ENCODE data around the gene ZNF679. TPM values are rescaled to one million over a fixed set of nuclear protein-coding genes. Genes with fewer than 3 reads are reported as not detected.
"Not testable (repeated sequence)": the region's sequence is repeated elsewhere in the genome, so short reads cannot be mapped to it uniquely, and the experiment has no call there.

ZNF679 gene
- total RNA-seq, 1 experiment from 2014 or later: not detected

GRCh38 chr7:64314566-64314965 lies 86.3 kb downstream of the ZNF679 start:
- Mint-ChIP-seq H3K9me3 (peaks cover 61% of the 10 kb centered on the region), H3K4me3 (no peak overlapping the region), H3K36me3 (peaks cover 58% of the 10 kb centered on the region), H3K27me3 (ENCODE audit: low read depth) (no peaks in the 10 kb centered on the region; the same call in 1 of the 2 replicates), H3K27ac (no peak overlapping the region), H3K4me1 (no peaks in the 10 kb centered on the region)
- TF ChIP-seq ZNF423 (CRISPR knock-in tag; IDR thresholded peaks at IDR 0.05): no peak
- no peak for TF ChIP-seq MAX (CRISPR knock-in tag; IDR thresholded peaks at IDR 0.05)
- TF ChIP-seq TCF7 (CRISPR knock-in tag; IDR thresholded peaks at IDR 0.05; ENCODE audit: low read depth): no peak
- no peak for TF ChIP-seq ZNF219 (CRISPR knock-in tag; IDR thresholded peaks at IDR 0.05; ENCODE audit: borderline replicate concordance)
- TF ChIP-seq MYBL2 (CRISPR knock-in tag; IDR thresholded peaks at IDR 0.05): no peak
- no peak for TF ChIP-seq CBFB (CRISPR knock-in tag; IDR thresholded peaks at IDR 0.05; ENCODE audit: low read depth)
- TF ChIP-seq NFE2L1 (CRISPR knock-in tag; IDR thresholded peaks at IDR 0.05): no peak
- no peak for TF ChIP-seq NFYB (CRISPR knock-in tag; conservative IDR thresholded peaks at IDR 0.05; ENCODE audit: low read depth)
- TF ChIP-seq SP1 (CRISPR knock-in tag; conservative IDR thresholded peaks at IDR 0.05): no peak
- no peak for TF ChIP-seq NFATC4 (CRISPR knock-in tag; IDR thresholded peaks at IDR 0.05)
- no peak for TF ChIP-seq KAT7 (CRISPR knock-in tag; IDR thresholded peaks at IDR 0.05; ENCODE audit: borderline replicate concordance)
- TF ChIP-seq AR (CRISPR knock-in tag; IDR thresholded peaks at IDR 0.05): no peak
- TF ChIP-seq ZBTB43 (CRISPR knock-in tag; IDR thresholded peaks at IDR 0.05): no peak
- TF ChIP-seq ATF6 (CRISPR knock-in tag; IDR thresholded peaks at IDR 0.05): no peak
- CTCF ChIA-PET: no interaction called here
- POLR2A ChIA-PET: no interaction called here
- no peak for ATAC-seq
- DNase-seq (ENCODE audit: low spot score): no peak

- Mint-ChIP-seq H3K9me3 (peaks cover 64% of the 10 kb centered on the region), H3K36me3 (peaks cover 57% of the 10 kb centered on the region)
- H3K27me3 Mint-ChIP-seq (ENCODE audit: low read depth); ATAC-seq; H3K4me1 Mint-ChIP-seq; DNase-seq (ENCODE audit: low spot score); H3K27ac Mint-ChIP-seq; CTCF ChIA-PET; H3K4me3 Mint-ChIP-seq; POLR2A ChIA-PET: not testable (repeated sequence)
Observed at GRCh38 chr7:64316031-64316742, 87.9 kb downstream of the ZNF679 start.

Other genes with a start within 250 kb of the ZNF679 start
- not detected in 3 replicates for gene ZNF722, start 229.6 kb upstream of the ZNF679 start, total RNA-seq (2021)
- not detected in 3 replicates for gene ZNF727, start 183.0 kb upstream of the ZNF679 start, total RNA-seq (2021)
- not detected in 3 replicates for gene ZNF735, start 21.3 kb upstream of the ZNF679 start, total RNA-seq (2021)
- 0.02 to 0.07 TPM (median 0.02 TPM) in 3 replicates for gene ZNF736, start 85.5 kb downstream of the ZNF679 start, total RNA-seq (2021)

All from WTC11 (cell line).